Skeletal muscle tissue (tissue), 4 donors: ENCODE data around the gene LIPI. TPM values are rescaled to one million over a fixed set of nuclear protein-coding genes. Genes with fewer than 3 reads are reported as not detected.
A peak's percentile ranks its signal among the peaks of the same experiment; 100 is the strongest.
"Not testable (repeated sequence)": the region's sequence is repeated elsewhere in the genome, so short reads cannot be mapped to it uniquely, and the experiment has no call there.

Source experiments
- H3K27ac ChIP-seq: one replicate; pipeline ENCODE4 v1.7.0; 2013; ENCODE audit warnings: mild to moderate bottlenecking, low read depth, low read length, inconsistent platforms
- H3K27me3 ChIP-seq, 3 donors: one replicate each; pipeline ENCODE4 v1.7.0; 2013; ENCODE audit warnings: low read length in 3 of 3; ENCODE audit not compliant: control insufficient read depth in 3 of 3, insufficient read depth in 3 of 3
- H3K36me3 ChIP-seq, 3 donors: one replicate each; pipeline ENCODE4 v1.7.0; 2013; ENCODE audit warnings: low read length in 3 of 3; ENCODE audit not compliant: control insufficient read depth in 3 of 3, insufficient read depth in 3 of 3
- H3K4me1 ChIP-seq, 3 donors: one replicate each; pipeline ENCODE4 v1.7.0; 2013; ENCODE audit warnings: low read length in 3 of 3, mild to moderate bottlenecking in 3 of 3; ENCODE audit not compliant: control insufficient read depth in 3 of 3, insufficient read depth in 3 of 3
- H3K4me3 ChIP-seq, 3 donors: one replicate each; pipeline ENCODE4 v1.7.0; 2013; ENCODE audit warnings: low read length in 3 of 3
- H3K9ac ChIP-seq, 3 donors: one replicate each; pipeline ENCODE4 v1.7.0; 2013; ENCODE audit warnings: low read length in 3 of 3, mild to moderate bottlenecking in 3 of 3, moderate library complexity in 2 of 3, low read depth in 1 of 3
- H3K9me3 ChIP-seq, 3 donors: one replicate each; pipeline ENCODE4 v1.7.0; 2013; ENCODE audit warnings: low read length in 3 of 3; ENCODE audit not compliant: control insufficient read depth in 3 of 3
- total RNA-seq: library from RNA; depleted of rRNA; stranded (reverse); fragments of >200 nt; gene quantifications from one replicate; pipeline ENCODE4 v1.2.3, GENCODE V29; 2014
- donor health status: Osteomylitis.

Gene LIPI
- total RNA-seq, 1 donor from 2014 or later = not detected

DNA sequence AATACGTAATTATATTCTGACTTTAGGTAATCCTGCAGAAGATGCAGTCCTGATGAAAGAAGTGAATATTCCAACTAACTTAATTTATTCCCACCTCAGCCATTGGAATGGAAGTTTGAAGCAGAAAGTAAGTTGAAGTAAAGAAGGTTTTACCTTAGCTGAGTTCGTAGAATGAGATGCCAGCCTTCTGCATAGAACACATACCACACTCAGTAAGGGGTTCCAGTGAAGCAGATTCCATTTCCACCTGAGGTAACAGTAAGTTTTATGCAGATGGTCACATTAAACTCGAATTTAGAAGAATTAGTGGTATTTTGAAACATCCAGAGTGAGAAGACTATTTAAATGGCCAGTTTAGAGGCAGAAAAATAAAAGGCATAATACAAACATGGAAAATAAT lies 25.4 kb upstream of the LIPI start:
- Histone ChIP-seq H3K4me3 (no peak overlapping the region), H3K36me3 (no peaks in the 10 kb centered on the region), H3K27me3 (no peaks in the 10 kb centered on the region), H3K27ac (no peak overlapping the region), H3K4me1 (no peaks in the 10 kb centered on the region), H3K9me3 (no peaks in the 10 kb centered on the region), H3K9ac (no peak overlapping the region)

DNA sequence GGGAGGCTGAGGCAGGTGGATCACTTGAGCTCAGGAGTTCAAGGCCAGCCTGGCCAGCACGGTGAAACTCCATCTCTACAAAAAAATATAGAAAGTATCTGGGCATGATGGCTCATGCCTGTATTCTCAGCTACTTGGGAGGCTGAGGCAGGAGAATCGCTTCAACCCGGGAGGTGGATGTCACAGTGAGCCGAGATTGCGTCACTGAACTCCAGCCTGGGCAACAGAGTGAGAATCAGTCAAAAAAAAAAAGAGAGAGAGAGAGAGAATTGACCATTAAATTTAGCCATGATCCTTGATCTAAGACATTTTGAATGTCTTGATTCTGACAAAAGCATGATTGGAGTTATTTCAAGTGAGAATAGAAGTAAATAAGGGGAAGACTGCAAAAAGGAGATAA lies 24.3 kb upstream of the LIPI start:
- Histone ChIP-seq H3K4me1 (no peaks in the 10 kb centered on the region), H3K36me3 (no peaks in the 10 kb centered on the region), H3K27me3 (no peaks in the 10 kb centered on the region), H3K27ac (no peak overlapping the region), H3K4me3 (no peak overlapping the region), H3K9ac (no peak overlapping the region), H3K9me3 (no peaks in the 10 kb centered on the region)

DNA sequence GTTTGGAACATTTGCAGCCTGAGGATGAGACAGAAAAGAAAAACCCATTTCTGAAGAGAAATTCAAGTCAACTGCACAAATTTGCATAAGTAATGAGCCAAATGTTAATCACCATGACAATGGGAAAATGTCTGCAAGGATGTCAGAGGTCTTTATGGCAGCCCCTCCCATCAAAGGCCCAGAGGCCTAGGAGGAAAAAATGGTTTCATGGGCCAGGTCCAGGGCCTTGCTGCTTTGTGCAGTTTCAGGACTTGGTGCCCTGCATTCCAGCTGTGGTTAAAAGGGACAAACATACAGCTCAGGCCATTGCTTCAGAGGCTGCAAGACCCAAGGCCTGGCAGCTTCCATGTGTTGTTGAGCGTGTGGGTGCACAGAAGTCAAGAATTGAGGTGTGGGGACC lies 18.6 kb upstream of the LIPI start:
- H3K36me3 ChIP-seq = no peaks in the 10 kb centered on the region

DNA sequence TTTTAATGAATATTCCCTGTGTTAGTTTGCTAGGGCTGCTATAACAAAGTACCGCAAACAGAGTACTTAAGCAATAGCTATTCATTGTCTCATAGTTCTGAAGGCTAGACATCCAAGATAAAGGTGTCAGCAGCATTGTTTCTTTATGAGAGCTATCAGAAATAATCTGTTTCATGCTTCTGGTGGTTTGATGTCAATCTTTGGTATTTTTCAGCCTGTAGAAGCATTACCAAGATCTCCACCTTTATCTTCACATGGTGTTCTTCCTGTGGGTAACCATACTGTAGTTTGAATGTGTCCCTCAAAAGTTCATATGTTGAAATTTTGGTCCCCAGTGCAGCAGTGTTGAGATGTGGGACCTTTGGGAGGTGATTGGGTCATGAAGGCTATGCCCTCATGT lies 12.6 kb upstream of the LIPI start:
- H3K4me3 ChIP-seq = no peak overlapping the region
- H3K36me3 ChIP-seq = no peaks in the 10 kb centered on the region
- no peak overlapping the region for H3K9ac ChIP-seq
- no peaks in the 10 kb centered on the region for H3K9me3 ChIP-seq
- H3K27ac ChIP-seq = no peak overlapping the region
- H3K4me1 ChIP-seq = no peaks in the 10 kb centered on the region
- no peaks in the 10 kb centered on the region for H3K27me3 ChIP-seq

More for the DNA sequence above, 18.6 kb upstream of the LIPI start:
- H3K9me3 ChIP-seq = no peaks in the 10 kb centered on the region
- no peak overlapping the region for H3K4me3 ChIP-seq
- no peaks in the 10 kb centered on the region for H3K27me3 ChIP-seq
- H3K9ac ChIP-seq = no peak overlapping the region
- no peak overlapping the region for H3K27ac ChIP-seq
- H3K4me1 ChIP-seq = no peaks in the 10 kb centered on the region

DNA sequence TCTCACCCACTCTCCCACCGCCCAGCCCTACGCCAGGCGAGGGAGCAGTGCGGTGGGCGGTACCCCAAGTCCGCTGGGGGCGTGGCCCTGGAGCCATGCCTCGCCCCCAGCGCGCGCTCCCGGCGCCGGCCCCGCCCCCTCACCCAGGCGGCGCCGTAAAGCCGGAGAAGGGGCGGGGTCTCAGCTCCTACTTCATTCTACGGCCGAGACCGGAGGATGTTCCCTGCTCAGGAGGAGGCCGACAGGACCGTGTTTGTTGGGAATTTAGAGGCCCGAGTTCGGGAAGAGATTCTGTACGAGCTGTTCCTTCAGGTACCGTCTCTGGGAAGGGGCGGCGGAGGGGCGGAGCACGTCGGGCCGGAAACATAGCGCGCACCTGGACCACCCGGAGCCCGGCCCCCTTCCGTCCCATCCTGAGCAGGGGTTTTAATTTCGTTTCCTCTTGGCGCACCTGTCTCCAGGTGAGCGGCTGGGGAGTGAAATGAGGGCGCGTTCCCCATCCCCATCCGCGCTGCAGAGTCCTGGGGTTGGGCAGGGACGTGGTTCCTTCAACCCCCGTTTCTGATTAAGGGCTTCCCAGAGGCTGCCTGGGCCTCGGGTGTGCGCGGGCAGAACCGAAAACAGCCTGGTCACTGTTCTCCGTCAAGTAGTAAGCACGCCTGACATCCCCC lies 5.4 kb upstream of the LIPI start, which contains the start of gene RBM11:
Gene RBM11, plus strand, starts transcription at position 187 of the 671 bp plus-strand sequence. Its CDS starts 30 bp downstream, at position 217.
- Histone ChIP-seq H3K4me1 (peaks cover 0 to 5% (median 3%) of the 10 kb centered on the region in 3 donors), H3K4me3 (peak within 1 kb of the TSS; percentile 45 to 58 (median 56)), H3K36me3 (no peaks in the 10 kb centered on the region), H3K9ac (peak within 1 kb of the TSS in 2 of 3 donors; percentile 17 to 42), H3K27ac (no peak within 1 kb of the TSS), H3K9me3 (no peaks in the 10 kb centered on the region), H3K27me3 (peaks cover 2 to 10% (median 7%) of the 10 kb centered on the region in 3 donors)

DNA sequence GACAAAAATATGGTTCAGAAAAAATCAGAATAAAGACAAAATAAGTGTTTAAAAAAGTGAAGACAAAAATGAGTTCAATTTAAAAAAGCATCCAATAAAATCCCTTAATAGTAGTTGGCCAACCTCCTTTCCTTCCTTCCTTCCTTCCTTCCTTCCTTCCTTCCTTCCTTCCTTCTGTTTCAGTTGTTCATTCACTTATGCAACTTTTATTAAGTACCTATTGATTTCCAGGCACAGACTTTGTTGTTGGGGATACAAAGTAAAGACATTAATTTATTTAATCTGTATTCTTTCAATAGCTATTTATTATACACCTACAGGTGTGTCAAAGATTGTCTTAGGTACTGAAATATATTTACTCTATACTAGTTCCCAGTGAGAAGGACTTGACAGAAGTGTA lies 2.4 kb upstream of the LIPI start:
- Histone ChIP-seq H3K27me3 (peaks cover 2 to 10% (median 7%) of the 10 kb centered on the region in 3 donors), H3K4me1 (peaks cover 0 to 5% (median 3%) of the 10 kb centered on the region in 3 donors), H3K9ac (no peak overlapping the region), H3K4me3 (no peak overlapping the region), H3K9me3 (no peaks in the 10 kb centered on the region), H3K27ac (no peak overlapping the region), H3K36me3 (no peaks in the 10 kb centered on the region)

DNA sequence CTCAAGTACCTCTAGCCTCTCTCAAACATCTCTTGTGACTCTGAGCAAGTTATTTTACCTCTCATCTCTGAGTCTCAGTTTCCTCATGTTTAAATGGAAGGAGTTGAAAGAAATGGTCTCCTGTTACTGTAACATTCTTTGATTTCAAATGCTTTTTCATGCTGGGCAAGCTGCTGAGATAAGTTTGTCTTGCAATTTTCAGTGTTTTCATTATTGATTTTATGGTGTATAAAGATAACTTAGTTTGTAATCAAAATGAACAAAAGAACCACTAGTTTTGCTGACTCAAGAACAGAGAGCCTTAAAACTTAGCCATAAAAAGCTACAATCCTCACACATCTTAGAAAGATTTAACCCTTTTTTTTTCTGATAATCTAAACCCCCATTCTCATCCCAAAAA lies 4.5 kb downstream of the LIPI start:
- Histone ChIP-seq H3K4me1 (no peaks in the 10 kb centered on the region), H3K9me3 (no peaks in the 10 kb centered on the region), H3K27me3 (no peaks in the 10 kb centered on the region), H3K36me3 (no peaks in the 10 kb centered on the region), H3K9ac (no peak overlapping the region), H3K27ac (no peak overlapping the region), H3K4me3 (no peak overlapping the region)

DNA sequence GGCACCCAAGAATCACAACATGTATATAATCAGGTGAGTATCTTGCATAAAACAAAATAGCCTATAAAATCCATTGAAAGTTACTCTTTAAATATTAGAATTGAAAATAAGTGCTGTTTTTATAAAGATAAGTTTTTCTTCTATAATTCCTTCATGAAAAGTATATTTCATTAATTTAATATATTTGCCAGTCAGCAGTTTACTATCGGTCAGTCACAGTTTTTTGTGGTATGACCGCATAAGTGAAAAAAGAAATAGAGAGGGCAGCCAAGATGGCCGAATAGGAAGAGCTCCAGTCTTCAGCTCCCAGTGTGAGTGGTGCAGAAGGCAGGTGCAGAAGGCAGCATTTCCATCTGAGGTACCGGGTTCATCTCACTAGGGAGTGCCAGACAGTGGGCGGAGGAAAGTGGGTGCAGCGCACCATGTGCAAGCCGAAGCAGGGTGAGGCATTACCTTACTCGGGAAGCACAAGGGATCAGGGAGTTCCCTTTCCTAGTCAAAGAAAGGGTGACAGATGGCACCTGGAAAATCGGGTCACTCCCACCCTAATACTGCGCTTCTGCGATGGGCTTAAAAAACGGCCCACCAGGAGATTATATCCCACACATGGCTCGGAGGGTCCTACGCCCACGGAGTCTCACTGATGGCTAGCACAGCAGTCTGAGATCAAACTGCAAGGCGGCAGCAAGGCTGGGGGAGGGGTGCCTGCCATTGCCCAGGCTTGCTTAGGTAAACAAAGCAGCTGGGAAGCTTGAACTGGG lies 44.1 kb downstream of the LIPI start:
- H3K27ac ChIP-seq = not testable (repeated sequence)

DNA sequence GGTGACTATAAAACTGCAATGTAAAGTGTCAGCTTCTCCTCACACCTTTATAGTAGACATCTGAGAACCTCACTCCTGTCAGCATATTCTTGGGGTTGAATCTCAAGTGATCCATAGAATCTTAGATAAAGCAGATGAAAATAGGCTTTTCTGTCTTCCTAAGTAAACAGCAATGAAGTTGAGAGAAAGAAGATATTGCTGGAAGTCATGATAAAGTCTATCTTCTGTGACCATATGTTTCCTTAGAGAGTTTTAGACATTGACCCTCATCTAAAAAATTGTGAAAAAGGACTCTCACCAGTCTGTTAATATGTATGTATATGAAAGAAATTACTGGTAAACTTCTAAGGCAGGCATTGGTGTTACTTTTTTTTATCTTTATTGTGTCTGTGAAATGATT lies 66.8 kb downstream of the LIPI start:
- Histone ChIP-seq H3K9me3 (no peaks in the 10 kb centered on the region), H3K27ac (no peak overlapping the region), H3K36me3 (no peaks in the 10 kb centered on the region), H3K4me3 (no peak overlapping the region), H3K9ac (no peak overlapping the region), H3K4me1 (no peaks in the 10 kb centered on the region), H3K27me3 (no peaks in the 10 kb centered on the region)

More for the DNA sequence above, 44.1 kb downstream of the LIPI start:
- not testable (repeated sequence) for H3K4me1 ChIP-seq, H3K4me3 ChIP-seq, H3K9me3 ChIP-seq, H3K9ac ChIP-seq, H3K27me3 ChIP-seq, H3K36me3 ChIP-seq

DNA sequence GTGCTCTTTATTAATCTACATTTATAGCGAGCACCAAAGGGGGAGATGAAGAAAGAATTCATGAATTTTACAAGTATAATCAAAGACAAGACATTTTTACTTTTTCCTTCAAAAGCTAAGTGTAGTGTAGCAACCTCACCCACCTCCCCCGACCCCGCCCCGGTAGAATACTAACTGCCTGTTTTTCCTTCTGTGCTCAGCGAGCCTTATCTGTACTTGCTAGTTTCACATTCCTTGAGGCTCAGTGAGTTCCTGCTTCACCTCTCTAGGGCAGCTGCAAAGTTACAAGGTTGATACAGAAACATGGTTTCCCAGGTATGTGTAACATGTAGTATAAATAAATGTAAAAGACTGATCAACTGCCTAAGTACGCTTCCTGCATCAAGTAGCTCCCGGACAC lies 86.5 kb downstream of the LIPI start:
- H3K4me1 ChIP-seq = no peaks in the 10 kb centered on the region
- no peak overlapping the region for H3K4me3 ChIP-seq
- no peak overlapping the region for H3K27ac ChIP-seq
- no peak overlapping the region for H3K9ac ChIP-seq
- H3K36me3 ChIP-seq = no peaks in the 10 kb centered on the region
- H3K27me3 ChIP-seq = no peaks in the 10 kb centered on the region
- H3K9me3 ChIP-seq = no peaks in the 10 kb centered on the region
